Endometrial microvascular endothelial cells (primary cell): ENCODE measurements around the gene TNFRSF21. TPM values are rescaled to one million over a fixed set of nuclear protein-coding genes. Genes with fewer than 3 reads are reported as not detected.
"Not testable (repeated sequence)": the region's sequence is repeated elsewhere in the genome, so short reads cannot be mapped to it uniquely, and the experiment has no call there.

Experiments
- in situ Hi-C: cut with HindIII; loops from 2 replicates; pipeline ENCODE4 v1.10.0; 2017; ENCODE audit warnings: low sequenced_read_pairs, low pct_unique_long_range_greater_than_20kb; ENCODE audit errors: inconsistent ontology term
- total RNA-seq: library from RNA; depleted of rRNA; stranded (reverse); fragments of >200 nt; gene quantifications from one replicate; pipeline ENCODE4 v1.2.3, GENCODE V29; 2015; ENCODE audit errors: inconsistent ontology term

Gene TNFRSF21
- total RNA-seq: 15.7 TPM

- in situ Hi-C loops: loop anchor here (10.0 kb wide), 1 partner anchor 65 kb away; no protein-coding TSS in a partner anchor
Observed at GRCh38 chr6:47309291-47310130, at the start of gene TNFRSF21. TNFRSF21 (minus strand) TSS chr6:47309905; CDS start chr6:47309511, 394 bp downstream.

- in situ Hi-C loops: no loop called here
Observed at GRCh38 chr6:47358440-47359225, 48.9 kb upstream of the TNFRSF21 start.

GRCh38 chr6:47357827-47358226 lies 48.1 kb upstream of the TNFRSF21 start:
- in situ Hi-C loops: no loop called here

- in situ Hi-C loops: no loop called here
Observed at GRCh38 chr6:47355496-47355895, 45.8 kb upstream of the TNFRSF21 start.

GRCh38 chr6:47353871-47354270 lies 44.2 kb upstream of the TNFRSF21 start:
- in situ Hi-C loops: no loop called here

GRCh38 chr6:47352966-47353365 lies 43.3 kb upstream of the TNFRSF21 start:
- in situ Hi-C loops: no loop called here

- in situ Hi-C loops: no loop called here
Observed at GRCh38 chr6:47352194-47352920, 42.7 kb upstream of the TNFRSF21 start.

GRCh38 chr6:47351621-47352020 lies 41.9 kb upstream of the TNFRSF21 start:
- in situ Hi-C loops: no loop called here

- in situ Hi-C loops: no loop called here
Observed at GRCh38 chr6:47349931-47350330, 40.2 kb upstream of the TNFRSF21 start.

GRCh38 chr6:47348316-47348863 lies 38.7 kb upstream of the TNFRSF21 start:
- in situ Hi-C loops: no loop called here

- in situ Hi-C loops: no loop called here
Observed at GRCh38 chr6:47345761-47346160, 36.1 kb upstream of the TNFRSF21 start.

- in situ Hi-C loops: no loop called here
Observed at GRCh38 chr6:47344022-47344421, 34.3 kb upstream of the TNFRSF21 start.

- in situ Hi-C loops: no loop called here
Observed at GRCh38 chr6:47343600-47343999, 33.9 kb upstream of the TNFRSF21 start.

- in situ Hi-C loops: no loop called here
Observed at GRCh38 chr6:47342824-47343223, 33.1 kb upstream of the TNFRSF21 start.

GRCh38 chr6:47337519-47337918 lies 27.8 kb upstream of the TNFRSF21 start:
- in situ Hi-C loops: no loop called here

GRCh38 chr6:47336334-47336733 lies 26.6 kb upstream of the TNFRSF21 start:
- in situ Hi-C loops: no loop called here

GRCh38 chr6:47335466-47335865 lies 25.8 kb upstream of the TNFRSF21 start:
- in situ Hi-C loops: no loop called here

- in situ Hi-C loops: no loop called here
Observed at GRCh38 chr6:47334334-47334733, 24.6 kb upstream of the TNFRSF21 start.

- in situ Hi-C loops: not testable (repeated sequence)
Observed at GRCh38 chr6:47328606-47329005, 18.9 kb upstream of the TNFRSF21 start.
